ENCODE measurements around the gene PHIP.
"Not testable (repeated sequence)": the region's sequence is repeated elsewhere in the genome, so short reads cannot be mapped to it uniquely, and the experiment has no call there.

The PHIP gene

GRCh38 chr6:78947962-78948361 is 130.1 kb downstream of the PHIP start:
- TF ChIP-seq CTCF (IDR thresholded peaks at IDR 0.05; ENCODE audit: control insufficient read depth, insufficient read depth, low read depth, low read length, missing control alignments) = no peak
- DNase-seq (ENCODE audit: low read depth) = peak; percentile 7
- no peak overlapping the region for H3K4me3 ChIP-seq (ENCODE audit: control insufficient read depth, low read depth, low read length)

GRCh38 chr6:78947529-78947928 is 130.5 kb downstream of the PHIP start:
- H3K4me3 ChIP-seq (ENCODE audit: control insufficient read depth, low read depth, low read length) = no peak overlapping the region
- DNase-seq (ENCODE audit: low read depth) = no peak
- no peak for TF ChIP-seq CTCF (IDR thresholded peaks at IDR 0.05; ENCODE audit: control insufficient read depth, insufficient read depth, low read depth, low read length, missing control alignments)

GRCh38 chr6:78942446-78942845 is 135.6 kb downstream of the PHIP start:
- H3K4me3 ChIP-seq (ENCODE audit: control insufficient read depth, low read depth, low read length) = no peak overlapping the region
- DNase-seq (ENCODE audit: low read depth) = no peak
- TF ChIP-seq CTCF (IDR thresholded peaks at IDR 0.05; ENCODE audit: control insufficient read depth, insufficient read depth, low read depth, low read length, missing control alignments) = no peak

- DNase-seq (ENCODE audit: low read depth) = no peak
- TF ChIP-seq CTCF (IDR thresholded peaks at IDR 0.05; ENCODE audit: control insufficient read depth, insufficient read depth, low read depth, low read length, missing control alignments) = no peak
- no peak overlapping the region for H3K4me3 ChIP-seq (ENCODE audit: control insufficient read depth, low read depth, low read length)
Measured at GRCh38 chr6:78936515-78936914, 141.5 kb downstream of the PHIP start.

GRCh38 chr6:78935553-78935952 is 142.5 kb downstream of the PHIP start:
- no peak for TF ChIP-seq CTCF (IDR thresholded peaks at IDR 0.05; ENCODE audit: control insufficient read depth, insufficient read depth, low read depth, low read length, missing control alignments)
- no peak overlapping the region for H3K4me3 ChIP-seq (ENCODE audit: control insufficient read depth, low read depth, low read length)
- no peak for DNase-seq (ENCODE audit: low read depth)

GRCh38 chr6:78925317-78925716 is 152.7 kb downstream of the PHIP start:
- no peak for DNase-seq (ENCODE audit: low read depth)
- no peak for TF ChIP-seq CTCF (IDR thresholded peaks at IDR 0.05; ENCODE audit: control insufficient read depth, insufficient read depth, low read depth, low read length, missing control alignments)

GRCh38 chr6:78921168-78921567 is 156.9 kb downstream of the PHIP start:
- not testable (repeated sequence) for H3K4me3 ChIP-seq (ENCODE audit: control insufficient read depth, low read depth, low read length); DNase-seq (ENCODE audit: low read depth)

More at GRCh38 chr6:78925317-78925716, 152.7 kb downstream of the PHIP start:
- no peak overlapping the region for H3K4me3 ChIP-seq (ENCODE audit: control insufficient read depth, low read depth, low read length)

Data from AG09309 (cell line).